Measurements from ENCODE around the gene ABLIM2.
"Not testable (repeated sequence)": the region's sequence is repeated elsewhere in the genome, so short reads cannot be mapped to it uniquely, and the experiment has no call there.

ABLIM2 gene

GRCh38 chr4:7950301-7951092 lies 208.1 kb downstream of the ABLIM2 start:
- DNase-seq = no peak

GRCh38 chr4:7949759-7950158 lies 208.9 kb downstream of the ABLIM2 start:
- DNase-seq = no peak

GRCh38 chr4:7947927-7948326 lies 210.7 kb downstream of the ABLIM2 start:
- no peak for DNase-seq

- no peak for DNase-seq
Measured at GRCh38 chr4:7945709-7946380, 212.8 kb downstream of the ABLIM2 start.

GRCh38 chr4:7944599-7945220 lies 213.9 kb downstream of the ABLIM2 start:
- no peak for DNase-seq

GRCh38 chr4:7943688-7944087 lies 214.9 kb downstream of the ABLIM2 start:
- DNase-seq = not testable (repeated sequence)

- no peak for DNase-seq
Measured at GRCh38 chr4:7943211-7943610, 215.4 kb downstream of the ABLIM2 start.

- no peak for DNase-seq
Measured at GRCh38 chr4:7941965-7942496, 216.6 kb downstream of the ABLIM2 start.

- no peak for DNase-seq
Measured at GRCh38 chr4:7941111-7941964, 217.3 kb downstream of the ABLIM2 start.

GRCh38 chr4:7939377-7940108 lies 219.1 kb downstream of the ABLIM2 start, which contains the start of gene AFAP1:
Gene AFAP1 (minus strand): TSS chr4:7939861. CDS start chr4:7872078, 67,783 bp downstream.
- DNase-seq = peak; percentile 81 to 84

GRCh38 chr4:7938609-7939376 lies 219.8 kb downstream of the ABLIM2 start:
- DNase-seq = peak in 1 of 2 experiments; percentile 17

GRCh38 chr4:7938266-7938608 lies 220.4 kb downstream of the ABLIM2 start:
- no peak for DNase-seq

GRCh38 chr4:7937006-7937405 lies 221.6 kb downstream of the ABLIM2 start:
- DNase-seq = no peak

GRCh38 chr4:7933651-7934510 lies 224.7 kb downstream of the ABLIM2 start:
- no peak for DNase-seq

- DNase-seq = no peak
Measured at GRCh38 chr4:7932287-7932686, 226.3 kb downstream of the ABLIM2 start.

- DNase-seq = no peak
Measured at GRCh38 chr4:7929118-7929951, 229.3 kb downstream of the ABLIM2 start.

- DNase-seq = no peak
Measured at GRCh38 chr4:7928711-7929110, 229.9 kb downstream of the ABLIM2 start.

GRCh38 chr4:7926822-7927221 lies 231.8 kb downstream of the ABLIM2 start:
- no peak for DNase-seq

- DNase-seq = no peak
Measured at GRCh38 chr4:7924570-7924969, 234.0 kb downstream of the ABLIM2 start.
